Cardiac muscle cell (in vitro differentiated cells and primary cell): ENCODE results near the gene MBNL2. TPM values are rescaled to one million over a fixed set of nuclear protein-coding genes. Genes with fewer than 3 reads are reported as not detected.

Source experiments
- DNase-seq, 2 donors: peaks; one replicate each; pipeline versions ENCODE4 v3.0.0 to v3.0.0-alpha.2; 2010 to 2017; ENCODE audit warnings: low read depth in 1 of 2, low spot score in 1 of 2
- H3K27ac ChIP-seq: fragments of 200-600 bp; sonication (generic); 2 replicates; pipeline ENCODE4 v1.5.1; 2016
- H3K27me3 ChIP-seq: fragments of 200-600 bp; sonication (generic); 2 replicates; pipeline ENCODE4 v1.6.0; 2016; ENCODE audit warnings: control low read depth
- H3K36me3 ChIP-seq: fragments of 200-600 bp; sonication (generic); 2 replicates; pipeline ENCODE4 v1.5.1; 2016; ENCODE audit warnings: control low read depth
- H3K4me1 ChIP-seq: fragments of 200-600 bp; sonication (generic); 2 replicates; pipeline ENCODE4 v1.8.1; 2017; ENCODE audit warnings: low read depth, mild to moderate bottlenecking, mixed run types
- H3K4me3 ChIP-seq: fragments of 200-600 bp; sonication (generic); 2 replicates; pipeline ENCODE4 v1.5.1; 2016; ENCODE audit warnings: mild to moderate bottlenecking
- H3K9me3 ChIP-seq: fragments of 200-600 bp; sonication (generic); 2 replicates; pipeline ENCODE4 v1.5.1; 2017; ENCODE audit warnings: low read depth, mild to moderate bottlenecking, control low read depth
- CTCF ChIP-seq: IDR thresholded peaks from 2 replicates; pipeline ENCODE4 v1.5.1; 2012; ENCODE audit warnings: low read depth, mild to moderate bottlenecking, low read length
- polyA plus RNA-seq: library from polyadenylated mRNA; unstranded; fragments of >200 nt; fragmentation: Nextera tagmentation; extraction: Ambion mirVana; gene quantifications from 2 replicates; pipeline ENCODE4 v1.2.1, GENCODE V29; 2016
- total RNA-seq: library from RNA; depleted of rRNA; stranded (reverse); fragments of >200 nt; gene quantifications from 2 replicates; pipeline ENCODE4 v1.2.3, GENCODE V29; 2016

The MBNL2 gene
- total and polyA plus RNA-seq, 2 experiments from 2014 or later: 15.2 to 27.8 TPM

- H3K36me3 ChIP-seq: no peaks in the 10 kb centered on the region
- H3K9me3 ChIP-seq: no peaks in the 10 kb centered on the region
- no peak for TF ChIP-seq CTCF
- H3K4me1 ChIP-seq: peaks cover 32% of the 10 kb centered on the region
- H3K27ac ChIP-seq: no peak overlapping the region
- no peaks in the 10 kb centered on the region for H3K27me3 ChIP-seq
- no peak for DNase-seq
- no peak overlapping the region for H3K4me3 ChIP-seq
Measured at GRCh38 chr13:97387890-97388289, 165.8 kb downstream of the MBNL2 start.

- no peak for DNase-seq
- Histone ChIP-seq H3K27me3 (no peaks in the 10 kb centered on the region), H3K9me3 (no peaks in the 10 kb centered on the region), H3K27ac (no peak overlapping the region), H3K4me3 (no peak overlapping the region), H3K4me1 (peaks cover 32% of the 10 kb centered on the region), H3K36me3 (peaks cover under 1% of the 10 kb centered on the region)
- no peak for TF ChIP-seq CTCF
Measured at GRCh38 chr13:97388373-97388772, 166.2 kb downstream of the MBNL2 start.

- Histone ChIP-seq H3K27me3 (no peaks in the 10 kb centered on the region), H3K4me3 (no peak overlapping the region), H3K36me3 (peaks cover 5% of the 10 kb centered on the region), H3K27ac (peak overlapping the region; percentile 68), H3K4me1 (peaks cover 36% of the 10 kb centered on the region), H3K9me3 (no peaks in the 10 kb centered on the region)
- no peak for TF ChIP-seq CTCF
- peak in 1 of 2 donors; percentile 47 for DNase-seq
Measured at GRCh38 chr13:97390941-97391600, 168.9 kb downstream of the MBNL2 start.

GRCh38 chr13:97392020-97392419, 169.9 kb downstream of the MBNL2 start:
- no peak for DNase-seq
- no peak overlapping the region for H3K4me3 ChIP-seq
- no peak for TF ChIP-seq CTCF
- H3K4me1 ChIP-seq: peaks cover 36% of the 10 kb centered on the region
- H3K27ac ChIP-seq: peak overlapping the region; percentile 68
- no peaks in the 10 kb centered on the region for H3K27me3 ChIP-seq
- H3K9me3 ChIP-seq: no peaks in the 10 kb centered on the region
- H3K36me3 ChIP-seq: peaks cover 5% of the 10 kb centered on the region

GRCh38 chr13:97394542-97394941, 172.4 kb downstream of the MBNL2 start:
- Histone ChIP-seq H3K9me3 (no peaks in the 10 kb centered on the region), H3K27ac (peak overlapping the region; percentile 36), H3K36me3 (peaks cover 5% of the 10 kb centered on the region), H3K4me1 (peaks cover 36% of the 10 kb centered on the region), H3K27me3 (no peaks in the 10 kb centered on the region), H3K4me3 (no peak overlapping the region)
- DNase-seq: no peak
- TF ChIP-seq CTCF: no peak
